NCI-H69 (cell line): ENCODE data around the gene UBA3.
A peak's percentile ranks its signal among the peaks of the same experiment; 100 is the strongest.

Experiments
- DNase-seq: peaks from one replicate; lab custom pipeline; 2025; lab: John Stamatoyannopoulos, UW

The UBA3 gene

DNA sequence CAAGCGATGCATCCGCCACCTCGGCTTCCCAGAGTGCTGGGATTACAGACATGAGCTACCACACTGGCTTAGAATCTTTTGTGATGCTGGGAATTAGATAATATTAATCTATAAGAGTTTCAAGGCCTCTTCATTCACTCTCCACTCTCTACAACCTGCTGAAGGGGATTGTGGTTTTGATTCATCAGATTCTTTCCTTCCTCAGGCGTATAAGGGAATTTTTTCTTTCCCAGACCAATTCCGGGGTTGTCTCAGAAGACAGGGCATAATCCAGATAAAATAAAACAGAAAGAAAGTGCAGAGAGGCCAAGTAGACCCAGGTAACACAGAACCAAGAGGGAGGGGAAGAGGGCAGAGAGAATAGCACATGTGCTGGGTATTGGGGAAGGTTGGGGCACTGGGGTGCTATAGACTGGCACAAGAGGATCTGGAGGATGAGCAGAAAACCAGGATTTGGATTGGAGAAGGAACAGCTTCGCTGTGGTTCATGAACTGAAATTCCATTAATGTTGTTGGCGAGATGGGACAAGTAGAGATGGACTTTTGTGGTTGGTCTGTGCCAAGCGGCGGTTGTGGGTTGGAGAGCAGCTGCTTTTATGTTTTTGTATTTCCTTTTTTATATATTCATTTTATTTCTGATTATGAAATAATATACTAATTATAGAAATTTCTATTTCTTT, 17.4 kb upstream of the UBA3 start:
- DNase-seq, result no peak

DNA sequence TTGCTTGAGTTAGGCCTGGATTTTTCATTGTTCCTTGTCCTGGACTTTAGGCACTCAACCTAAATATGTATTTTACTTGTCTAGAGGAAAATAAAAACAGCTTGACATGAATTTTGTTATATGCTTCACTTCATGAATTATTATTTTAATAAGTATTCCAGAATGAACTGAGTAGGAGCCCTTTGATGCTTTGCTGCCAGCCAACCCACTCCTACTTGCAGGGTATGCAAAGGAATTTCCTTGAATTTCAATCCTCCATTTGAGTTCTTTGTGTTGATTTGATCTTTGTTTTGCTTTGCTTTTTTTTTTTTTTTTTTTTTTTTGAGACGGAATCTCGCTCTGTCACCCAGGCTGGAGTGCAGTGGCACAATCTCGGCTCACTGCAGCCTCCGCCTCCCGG, 16.1 kb upstream of the UBA3 start:
- DNase-seq, result no peak

DNA sequence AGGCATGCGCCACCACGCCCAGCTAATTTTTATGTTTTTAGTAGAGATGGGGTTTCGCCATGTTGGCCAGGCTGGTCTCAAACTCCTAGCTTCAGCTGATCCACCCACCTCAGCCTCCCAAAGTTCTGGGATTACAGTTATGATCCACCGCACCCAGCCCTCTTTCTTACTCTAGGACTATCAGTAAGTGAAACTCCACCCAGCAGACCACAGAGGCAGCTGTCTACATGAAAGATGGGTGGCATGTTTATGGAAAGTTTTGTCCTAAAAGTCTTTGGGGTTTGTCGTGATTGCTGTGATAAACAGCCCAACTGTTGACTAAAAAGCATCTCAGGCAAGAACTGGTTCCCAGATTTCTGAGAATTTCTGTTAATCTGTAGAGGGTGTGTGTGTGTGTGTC, 15.5 kb upstream of the UBA3 start:
- DNase-seq, result no peak

DNA sequence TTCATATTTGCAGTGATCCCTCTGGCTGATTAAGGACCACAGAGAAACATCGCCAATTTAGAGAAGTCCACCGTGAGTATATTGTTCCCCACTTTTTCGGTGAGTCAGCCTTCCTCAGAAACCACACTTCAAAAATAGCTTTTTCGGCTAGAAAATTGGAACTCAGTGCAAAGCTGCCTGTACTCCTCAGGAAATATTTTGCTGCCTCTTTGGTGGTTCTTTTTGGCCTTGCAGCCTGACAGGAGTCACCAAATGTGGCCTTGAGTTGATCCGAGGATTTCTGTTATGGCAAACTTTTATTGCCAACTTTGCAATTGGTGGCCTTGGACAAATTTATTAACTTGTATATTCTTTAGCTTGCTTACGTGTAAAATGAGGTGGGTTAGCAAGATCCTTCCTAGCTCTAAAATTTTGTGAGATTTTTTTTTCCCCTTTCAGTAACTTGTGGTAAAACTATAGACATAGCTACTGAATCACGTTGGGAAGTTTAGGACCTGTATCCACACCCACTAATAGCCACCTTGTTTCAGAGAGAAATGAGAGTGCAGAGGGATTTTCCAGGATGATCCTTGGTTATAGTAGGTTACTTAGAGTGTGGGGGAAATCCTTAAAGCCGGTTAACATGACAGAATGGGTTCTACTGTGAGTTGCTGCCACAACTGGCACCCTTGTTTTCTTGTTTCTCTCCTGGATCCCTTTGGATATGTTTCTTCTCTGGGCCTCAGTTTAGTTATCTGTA, 14.5 kb upstream of the UBA3 start:
- DNase-seq, result no peak

DNA sequence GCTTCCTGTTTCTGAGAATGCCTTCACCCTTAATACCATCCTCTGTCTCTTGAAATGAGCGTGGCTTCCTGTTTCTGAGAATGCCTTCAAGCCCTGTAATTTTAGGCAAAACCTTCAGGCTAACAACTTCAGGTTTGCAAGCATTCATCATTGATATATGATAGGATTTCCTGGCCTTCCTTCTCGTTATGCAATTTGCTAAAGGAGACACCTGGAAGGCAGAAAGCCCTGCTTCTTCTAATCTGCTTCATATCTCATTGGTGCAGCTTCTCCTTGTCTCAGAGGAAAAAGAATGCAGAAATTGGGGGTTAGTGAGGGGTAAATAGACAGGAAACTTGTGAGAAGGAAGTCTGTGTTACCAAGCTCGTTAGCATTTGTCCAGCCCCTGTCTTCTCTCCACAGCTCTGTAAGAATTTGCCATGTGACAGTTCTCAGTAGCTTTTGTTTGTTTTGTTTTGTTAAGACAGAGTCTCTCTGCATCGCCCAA, 11.9 kb upstream of the UBA3 start:
- DNase-seq, result peak; percentile 7

DNA sequence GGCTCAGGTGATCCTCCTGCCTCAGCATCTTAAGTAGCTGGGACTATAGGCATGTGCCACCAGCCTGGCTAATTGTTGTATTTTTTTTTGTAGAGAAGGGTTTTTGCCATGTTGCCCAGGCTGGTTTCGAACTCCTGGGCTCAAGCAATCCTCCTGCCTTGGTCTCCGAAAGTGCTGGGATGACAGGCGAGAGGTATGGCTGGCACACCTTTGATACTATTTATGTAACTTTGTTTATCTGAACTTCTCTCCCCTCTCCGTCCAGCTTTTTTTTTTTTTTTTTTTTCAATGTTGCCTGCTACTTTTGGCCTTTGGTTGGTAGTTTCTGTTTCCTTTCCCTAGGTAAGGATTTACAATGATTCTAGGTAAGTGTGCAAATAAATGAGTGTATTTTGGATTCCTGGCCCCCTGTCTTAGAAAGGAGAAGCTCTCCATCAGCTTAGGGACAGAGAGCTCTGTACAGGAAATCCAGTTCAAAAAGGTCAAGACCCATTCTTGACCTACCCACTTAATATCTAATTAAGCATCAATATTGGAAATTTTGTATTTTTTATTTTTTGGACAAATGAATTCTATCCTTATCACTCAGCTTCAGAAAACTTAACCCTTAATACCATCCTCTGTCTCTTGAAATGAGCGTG, 11.3 kb upstream of the UBA3 start:
- no peak for DNase-seq

DNA sequence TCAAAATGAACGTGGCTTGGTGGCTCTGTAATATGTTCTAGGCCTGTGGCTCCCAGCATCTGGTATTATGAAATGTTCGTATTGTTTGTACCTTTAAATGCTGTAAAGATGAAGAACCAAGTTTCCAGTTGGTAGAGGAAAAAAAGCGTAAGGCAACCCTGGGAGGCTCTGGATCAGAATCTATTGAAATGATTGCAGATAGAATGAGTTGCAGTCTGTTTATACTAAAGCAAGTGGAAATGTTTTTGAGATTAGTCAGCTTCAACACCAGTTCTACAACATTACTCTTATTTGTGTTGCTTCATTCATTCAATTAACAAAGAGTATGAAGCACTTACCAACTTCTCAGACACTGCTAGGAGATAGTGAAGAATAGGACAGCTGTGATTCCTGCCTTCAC, 9.9 kb upstream of the UBA3 start:
- DNase-seq, result no peak

DNA sequence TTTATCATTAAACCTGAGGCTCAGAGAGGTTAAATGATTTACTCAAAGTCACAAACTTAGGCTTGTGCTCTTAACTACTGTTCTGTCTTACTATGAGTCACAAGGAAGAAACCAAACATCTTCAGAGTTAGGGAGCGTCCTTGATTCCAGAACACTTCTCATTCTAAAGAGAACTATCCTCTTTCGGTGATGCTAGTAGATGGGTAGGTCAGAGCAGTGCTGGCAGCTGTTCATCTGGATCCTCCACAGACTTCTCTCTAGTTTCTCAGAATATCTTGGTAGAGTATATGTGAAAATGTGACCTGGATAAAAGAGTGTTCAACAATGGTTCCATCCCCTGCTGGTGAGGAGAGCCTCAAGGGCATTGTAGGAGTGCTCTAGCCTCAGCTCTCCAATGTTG, 7.9 kb upstream of the UBA3 start:
- no peak for DNase-seq

DNA sequence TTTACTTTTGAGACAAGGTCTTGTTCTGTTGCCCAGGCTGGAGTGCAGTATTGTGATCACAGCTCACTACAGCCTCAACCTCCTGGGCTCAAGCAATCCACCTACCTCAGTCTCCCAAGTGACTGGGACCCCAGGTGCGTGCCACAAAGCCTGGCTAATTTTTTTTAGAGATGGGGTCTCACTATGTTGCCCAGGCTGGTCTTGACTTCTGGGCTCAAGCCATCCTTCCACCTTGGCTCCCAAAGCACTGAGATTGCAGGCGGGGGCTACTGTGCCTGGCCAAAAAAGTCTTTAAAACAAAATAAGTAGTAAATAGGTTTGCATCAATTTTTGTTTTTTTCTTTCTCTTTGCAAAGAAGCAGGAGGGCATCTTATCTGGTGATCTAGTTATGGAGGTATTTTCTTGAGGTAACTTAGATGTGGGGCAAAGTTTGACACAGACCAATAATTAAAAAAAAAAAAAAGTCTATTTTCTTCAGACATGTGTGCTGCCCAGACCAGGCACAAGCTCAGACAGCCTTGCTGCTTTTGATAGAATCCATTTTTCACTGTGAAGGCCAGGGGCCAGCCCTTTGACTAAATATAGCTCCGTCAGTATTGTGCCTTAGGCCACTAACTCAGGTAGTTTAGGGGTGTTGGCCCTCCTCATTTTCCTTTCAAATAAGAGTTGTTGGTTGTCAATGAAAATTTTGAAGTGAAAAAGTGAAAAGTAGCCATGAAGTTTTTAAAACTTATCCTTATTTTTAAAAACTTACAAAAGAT, 7.0 kb upstream of the UBA3 start:
- DNase-seq, result no peak

DNA sequence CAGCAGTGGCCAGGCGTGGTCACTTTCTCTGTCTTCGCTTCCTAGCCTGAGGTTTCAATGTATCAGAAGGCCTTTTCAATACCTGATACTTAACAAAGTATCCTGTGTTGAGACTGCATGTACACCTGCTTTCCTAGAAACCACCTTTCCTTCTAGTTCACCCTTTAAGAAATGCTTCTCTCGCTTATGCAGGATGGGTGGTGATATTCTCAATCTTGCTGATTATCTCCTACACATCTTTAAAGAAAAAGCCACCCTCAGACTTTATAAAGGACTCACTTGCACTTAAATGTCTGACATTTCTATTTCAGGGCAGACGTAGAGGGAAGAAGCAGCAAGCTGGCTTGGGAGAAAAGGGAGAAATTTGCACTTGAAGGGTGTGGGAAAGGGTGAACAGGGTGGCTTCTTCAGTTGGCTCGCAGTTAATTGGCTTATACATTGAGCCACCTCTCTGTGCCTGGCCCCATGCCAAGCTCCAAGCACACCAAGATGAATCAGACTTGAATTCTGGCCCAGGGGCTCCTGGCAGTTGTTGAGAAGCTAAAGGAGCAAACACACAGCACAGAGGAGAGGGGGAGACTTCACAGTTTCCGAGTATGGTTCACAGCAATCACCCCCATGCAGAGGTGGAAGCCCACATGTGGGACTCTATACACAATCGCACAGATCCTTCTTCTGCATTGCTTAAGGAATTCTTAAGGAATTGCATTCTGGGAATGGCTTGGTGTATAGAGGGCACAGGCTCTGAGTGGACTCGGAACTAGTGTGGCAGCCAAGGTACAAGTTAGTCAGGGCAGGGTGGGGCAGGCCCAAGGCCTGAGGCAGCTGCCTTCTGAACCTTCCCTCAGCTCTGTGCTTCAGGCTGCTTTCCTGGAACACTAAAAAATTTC, 5.9 kb upstream of the UBA3 start:
- peak; percentile 86 for DNase-seq

DNA sequence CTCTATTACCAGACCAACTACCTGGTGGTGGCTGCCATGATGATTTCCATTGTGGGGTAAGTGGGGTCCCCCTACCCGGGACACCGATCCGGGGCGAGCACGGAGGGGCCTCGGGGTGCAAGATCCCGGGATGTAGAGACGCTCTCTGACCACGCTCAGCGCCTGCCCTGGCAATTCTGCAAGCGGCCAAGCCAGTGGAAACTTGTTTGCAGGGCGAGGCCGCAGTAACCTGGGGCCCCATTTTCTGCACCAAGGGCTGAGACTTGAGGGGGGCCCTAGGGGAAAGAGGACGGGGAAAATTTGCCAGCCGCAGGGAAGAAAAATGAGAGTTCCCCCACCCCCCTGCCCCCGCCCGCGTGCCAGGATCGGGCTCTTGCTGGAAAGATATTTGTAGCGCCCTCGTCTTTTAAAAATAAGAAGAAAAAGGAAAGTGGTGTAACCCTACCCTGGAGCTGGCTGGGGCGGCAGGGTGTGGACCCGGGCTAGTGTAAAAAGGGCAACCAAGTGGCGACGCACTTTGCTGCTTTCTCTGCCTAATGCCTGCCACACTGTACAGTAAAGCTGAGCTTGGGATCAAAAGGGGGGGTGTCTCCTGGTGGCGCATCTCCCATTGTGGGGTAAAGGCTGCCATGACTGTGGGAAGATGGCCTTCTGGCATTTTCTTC, 5.1 kb upstream of the UBA3 start:
- DNase-seq, result peak; percentile 37

DNA sequence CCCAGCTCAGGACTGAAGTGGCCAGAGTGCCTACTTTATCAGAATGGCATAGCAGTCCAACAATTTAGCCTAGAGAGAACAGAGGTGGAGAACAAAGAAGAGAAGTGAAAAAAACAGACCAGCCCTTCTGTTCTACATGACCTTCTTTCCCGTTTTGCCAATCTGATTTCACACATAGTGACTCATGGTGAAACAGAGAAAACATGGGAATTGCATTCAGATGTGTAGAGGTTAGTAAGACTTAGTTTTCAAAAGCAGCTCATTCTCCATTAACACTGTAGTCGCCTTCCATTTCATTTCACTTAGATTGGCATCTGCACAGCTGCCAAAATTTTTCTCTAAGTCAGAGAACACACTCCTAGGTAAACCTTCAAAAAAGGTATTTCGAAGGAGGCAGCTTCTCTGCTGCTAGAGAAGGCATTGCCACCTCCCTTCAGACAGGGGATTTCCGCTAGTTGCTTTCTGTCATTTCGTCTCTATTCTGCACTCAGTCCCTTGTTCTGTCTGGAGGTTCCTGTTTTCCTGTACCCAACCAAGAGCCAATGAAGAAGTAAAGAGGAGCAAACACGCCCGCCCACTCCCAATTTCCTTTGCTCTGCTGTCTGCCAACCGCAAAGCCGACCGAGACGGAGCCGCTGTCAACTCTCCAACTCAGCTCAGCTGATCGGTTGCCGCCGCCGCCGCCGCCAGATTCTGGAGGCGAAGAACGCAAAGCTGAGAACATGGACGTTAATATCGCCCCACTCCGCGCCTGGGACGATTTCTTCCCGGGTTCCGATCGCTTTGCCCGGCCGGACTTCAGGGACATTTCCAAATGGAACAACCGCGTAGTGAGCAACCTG, 4.4 kb upstream of the UBA3 start, which contains the start of gene ARL6IP5:
Gene ARL6IP5 (plus strand): TSS at position 612 of the 842 bp plus-strand sequence. CDS start 111 bp downstream, at position 723.
- DNase-seq, result peak; percentile 89

DNA sequence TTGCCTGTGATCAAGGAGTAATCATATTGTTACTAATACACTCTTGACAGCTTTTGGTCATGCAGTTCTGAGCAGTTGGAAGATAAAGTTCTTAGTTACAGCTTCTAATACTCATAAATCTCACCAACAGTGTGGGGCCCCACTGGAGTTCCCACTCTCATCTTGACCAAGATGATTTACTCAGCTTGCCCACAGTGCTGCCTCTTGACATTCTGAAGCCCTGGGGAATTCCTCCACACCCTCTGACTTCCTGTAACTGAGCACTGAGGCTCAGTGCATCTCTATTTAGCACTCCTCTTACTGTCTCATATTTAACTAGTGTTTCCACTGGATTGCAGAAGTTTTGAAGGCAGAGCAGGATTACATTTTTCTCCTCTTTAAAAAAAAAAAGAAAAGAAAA, 2.6 kb upstream of the UBA3 start:
- peak; percentile 35 for DNase-seq

DNA sequence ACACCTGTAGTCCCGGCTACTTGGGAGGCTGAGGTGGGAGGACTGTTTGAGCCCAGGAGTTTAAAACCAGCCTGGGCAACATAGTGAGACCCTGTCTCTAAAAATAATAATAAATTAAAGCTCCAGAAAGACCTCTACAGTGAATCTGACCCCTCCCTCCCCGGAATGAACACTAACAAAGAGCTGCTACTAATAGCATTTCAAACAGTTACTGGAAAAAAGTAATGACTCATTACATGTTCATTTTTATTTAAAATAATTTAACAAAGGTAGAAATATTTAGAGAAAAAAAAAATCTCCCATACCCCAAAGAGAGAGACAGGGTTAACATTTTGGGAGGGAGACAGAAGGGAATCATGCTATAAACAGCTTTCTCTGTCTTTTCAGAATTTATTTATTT, 2.2 kb upstream of the UBA3 start:
- no peak for DNase-seq

DNA sequence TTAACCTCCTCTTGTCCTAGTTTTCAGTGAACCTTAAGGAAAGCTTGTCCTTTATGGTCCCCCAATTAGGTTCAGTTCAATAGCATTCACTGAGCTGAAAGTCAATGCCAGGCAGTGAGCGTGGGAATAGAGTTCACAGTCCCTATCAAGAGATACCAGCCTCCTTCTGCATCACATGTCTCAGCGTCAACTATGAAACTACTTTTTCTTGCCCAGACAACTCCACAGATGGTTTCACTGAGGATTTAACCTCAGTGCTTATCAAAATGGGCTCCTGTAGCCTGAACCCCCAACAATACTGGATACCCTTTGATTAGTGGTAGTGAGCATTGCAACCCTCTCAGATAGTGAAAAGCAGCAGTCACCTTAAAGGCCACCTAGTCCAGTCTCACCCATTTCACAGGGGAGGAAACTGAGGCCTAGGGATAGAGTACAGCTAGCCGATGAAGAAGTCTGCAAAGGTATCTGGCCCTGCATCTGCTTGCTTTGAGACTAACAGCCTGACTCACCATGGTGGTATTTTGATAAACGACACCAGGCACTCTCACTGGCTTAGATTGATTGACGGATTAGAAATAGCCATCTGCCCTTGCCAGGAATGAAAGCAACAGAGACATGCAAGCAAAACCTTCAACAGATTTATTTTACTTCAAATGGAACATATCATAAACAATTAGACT, 1.6 kb upstream of the UBA3 start:
- DNase-seq, result no peak

DNA sequence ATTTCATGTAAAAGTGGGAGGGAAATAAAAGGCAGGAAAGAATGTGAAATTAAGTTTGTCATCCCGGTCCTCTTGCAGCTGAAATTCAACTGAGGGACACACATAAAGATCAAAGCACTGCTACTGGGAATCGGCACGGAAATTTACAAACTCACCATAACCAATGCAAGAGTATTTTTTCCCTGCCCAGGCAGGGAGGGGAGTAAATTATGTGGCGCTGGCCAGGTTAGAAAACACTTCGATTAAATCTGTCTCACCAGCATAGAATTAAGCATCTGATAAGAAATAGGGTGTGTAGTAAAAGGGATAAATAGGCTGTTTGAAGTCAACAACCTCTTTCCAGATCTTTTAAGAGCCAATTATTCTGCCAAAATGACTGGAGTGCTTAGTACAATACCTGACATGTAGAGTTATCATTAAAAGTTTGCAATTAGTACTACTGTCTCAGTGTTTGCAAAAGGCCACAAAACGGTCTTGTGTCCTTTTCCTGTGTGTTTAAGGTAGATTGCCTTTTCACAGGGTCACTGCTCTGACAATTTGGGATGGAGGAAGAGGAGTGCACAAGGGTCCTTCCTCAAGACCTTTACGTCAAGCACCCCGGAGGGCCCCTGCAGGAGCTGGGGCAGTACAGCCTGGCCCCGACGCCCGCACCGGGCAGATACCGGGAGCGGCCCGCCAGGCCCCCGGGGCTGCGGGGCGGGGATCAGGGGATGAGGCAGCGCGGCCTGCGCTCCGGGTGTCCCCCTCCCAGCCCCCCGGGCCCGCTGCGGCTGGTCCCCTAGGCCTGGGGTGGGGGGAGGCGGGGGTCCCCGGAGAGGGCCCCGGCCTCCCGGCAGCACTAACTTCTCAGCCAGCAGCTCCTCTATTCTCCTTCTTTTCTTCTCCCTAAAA, 651 bp downstream of the UBA3 start:
- DNase-seq, result peak; percentile 34

DNA sequence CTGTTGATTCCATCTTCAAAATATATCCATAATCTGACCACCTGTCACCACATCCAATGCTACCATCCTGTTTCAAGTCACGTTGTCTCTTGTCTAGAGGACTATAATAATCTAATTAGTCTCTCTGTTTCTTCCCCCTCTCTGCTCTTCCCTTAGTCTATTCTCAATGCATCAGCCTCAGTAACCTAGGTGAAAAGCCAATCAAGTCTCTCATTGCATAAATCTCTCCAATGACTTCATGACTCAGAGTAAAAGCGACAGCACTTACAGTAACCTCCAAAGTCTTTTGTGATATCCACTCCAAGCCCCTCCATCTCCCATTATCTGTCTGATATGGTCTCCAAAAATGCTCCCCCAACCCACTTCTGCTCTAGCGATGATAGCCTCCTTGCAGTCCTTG, 7.2 kb downstream of the UBA3 start:
- no peak for DNase-seq

DNA sequence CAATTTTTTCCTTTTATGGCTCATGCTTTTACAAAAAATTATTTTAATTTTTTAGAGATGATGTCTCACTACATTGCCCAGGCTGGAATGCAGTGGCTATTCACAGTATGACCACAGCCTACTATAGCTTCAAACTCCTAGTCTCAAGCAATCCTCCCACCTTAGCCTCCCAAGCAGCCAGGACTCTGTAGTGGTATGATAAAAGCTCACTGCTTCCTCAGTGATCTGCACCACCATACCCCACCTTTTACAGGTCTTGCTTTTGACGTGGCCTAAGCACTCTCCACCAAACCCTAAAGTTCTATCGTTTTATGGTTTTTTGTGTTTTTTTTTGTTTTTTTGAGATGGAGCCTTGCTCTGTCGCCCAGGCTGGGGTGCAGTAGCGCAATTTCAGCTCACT, 14.0 kb downstream of the UBA3 start:
- DNase-seq, result no peak
